Activated CD8-positive, alpha-beta memory T cell treated with anti-CD3 and anti-CD28 coated beads for 1 hour (primary cell): Measurements from ENCODE around the gene TMEM33.
"Not testable (repeated sequence)": the region's sequence is repeated elsewhere in the genome, so short reads cannot be mapped to it uniquely, and the experiment has no call there.

Source experiments
- DNase-seq, 2 donors: peaks; one replicate each; pipeline ENCODE4 v3.0.0-alpha.2; 2020; ENCODE audit warnings: low read depth in 1 of 2; ENCODE audit errors: extremely low read depth in 1 of 2

Gene TMEM33

GRCh38 chr4:41934901-41935651, at the start of gene TMEM33:
TMEM33 (plus strand) TSS chr4:41935429; CDS start chr4:41935485, 56 bp downstream.
- DNase-seq = peak; percentile 40 to 52

GRCh38 chr4:41885456-41885855, 49.8 kb upstream of the TMEM33 start:
- no peak for DNase-seq

- no peak for DNase-seq
These were observed 48.0 kb upstream of the TMEM33 start for GRCh38 chr4:41887277-41887676.

DNA sequence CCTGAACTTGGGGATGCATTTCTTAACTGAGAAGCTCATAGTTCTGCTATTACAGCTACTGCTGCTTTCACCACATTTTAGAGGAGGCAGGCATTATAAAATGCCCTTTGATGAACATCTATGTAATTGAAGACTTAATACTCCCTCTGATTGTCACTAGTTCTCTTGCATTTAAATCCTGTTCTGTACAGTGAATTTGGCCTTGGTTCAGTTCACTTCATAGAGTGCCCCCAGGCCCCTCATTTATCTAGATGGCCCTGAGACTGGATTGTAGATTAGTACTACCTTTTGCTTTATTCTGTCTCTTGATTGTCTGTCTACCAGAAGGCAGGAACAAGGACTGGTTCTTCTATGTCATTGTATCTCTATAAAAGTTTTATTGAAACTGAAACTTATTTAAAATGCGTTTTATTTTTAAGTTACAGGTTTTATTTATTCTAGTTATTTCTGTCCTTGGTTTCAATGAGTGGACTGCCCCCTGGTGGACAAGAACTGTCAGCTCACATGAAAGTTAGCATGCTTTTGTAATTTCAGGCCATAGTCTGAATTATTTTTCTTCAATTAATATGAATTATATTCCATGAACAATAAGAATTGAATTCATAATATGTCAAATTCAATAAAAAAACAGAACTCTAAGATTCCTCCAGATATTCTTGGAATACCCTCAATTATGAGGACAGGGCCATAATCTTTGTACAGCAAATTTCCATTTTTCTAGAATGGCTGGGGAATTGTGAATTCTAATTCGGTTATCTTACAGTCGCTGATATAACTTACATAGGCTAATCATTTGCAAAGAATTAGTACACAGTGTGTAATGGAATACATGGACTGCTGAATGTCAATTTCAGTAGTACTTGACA, 47.2 kb upstream of the TMEM33 start:
- DNase-seq = no peak

DNA sequence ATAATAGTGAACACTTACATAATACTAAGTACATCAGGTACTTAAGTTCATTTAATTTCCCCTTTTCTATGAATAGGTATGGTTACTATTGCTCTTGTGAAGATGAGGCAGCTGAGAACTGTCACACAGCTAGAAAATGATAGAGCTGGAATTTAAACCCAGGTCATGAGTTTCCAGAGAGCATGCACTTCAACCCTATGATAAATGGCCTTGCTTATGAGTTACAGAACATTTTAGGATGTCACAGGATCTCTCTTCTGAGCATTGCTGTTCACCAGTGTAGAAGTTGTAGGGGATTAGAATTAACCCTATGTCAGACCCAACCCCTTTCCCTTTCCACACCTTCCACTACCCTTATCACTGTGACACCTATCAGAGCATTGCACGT, 46.5 kb upstream of the TMEM33 start:
- DNase-seq = no peak

DNA sequence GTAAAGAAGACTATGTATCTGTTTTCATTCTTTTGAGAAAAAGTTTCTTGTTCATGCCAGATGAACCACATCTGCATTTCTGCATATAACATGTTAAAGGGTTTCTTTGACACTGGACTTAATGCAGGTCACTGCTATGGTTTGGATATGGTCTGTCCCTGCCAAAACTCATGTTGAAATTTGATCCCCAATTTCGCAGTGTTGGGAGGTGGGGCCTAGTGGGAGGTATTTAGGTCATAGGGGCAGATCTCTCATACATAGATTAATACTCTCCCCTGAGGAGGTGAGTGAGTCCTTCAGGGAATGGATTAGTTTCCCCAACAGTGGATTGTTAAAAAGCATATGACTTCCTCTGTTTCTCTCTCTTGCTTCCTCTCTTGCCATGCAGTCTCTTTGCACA, 45.9 kb upstream of the TMEM33 start:
- DNase-seq = no peak

DNA sequence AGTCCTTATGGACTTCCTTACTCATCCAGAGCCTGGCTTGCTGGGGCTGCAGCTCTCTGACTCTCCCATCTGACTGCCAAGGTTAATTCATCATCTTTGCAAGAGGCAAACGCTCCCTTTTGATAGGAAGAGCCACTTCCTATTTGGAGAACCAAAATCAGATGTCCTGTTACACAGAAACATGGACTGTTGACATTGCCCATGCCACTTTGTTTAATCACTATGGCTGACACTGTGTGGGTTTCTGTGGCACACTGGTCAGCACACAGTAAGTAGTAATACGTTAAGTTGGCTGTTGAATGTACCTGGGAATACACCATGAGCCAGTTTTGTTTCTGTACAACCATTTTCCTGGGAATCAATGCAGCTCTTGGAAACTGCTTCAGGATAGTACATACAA, 45.1 kb upstream of the TMEM33 start:
- no peak for DNase-seq

DNA sequence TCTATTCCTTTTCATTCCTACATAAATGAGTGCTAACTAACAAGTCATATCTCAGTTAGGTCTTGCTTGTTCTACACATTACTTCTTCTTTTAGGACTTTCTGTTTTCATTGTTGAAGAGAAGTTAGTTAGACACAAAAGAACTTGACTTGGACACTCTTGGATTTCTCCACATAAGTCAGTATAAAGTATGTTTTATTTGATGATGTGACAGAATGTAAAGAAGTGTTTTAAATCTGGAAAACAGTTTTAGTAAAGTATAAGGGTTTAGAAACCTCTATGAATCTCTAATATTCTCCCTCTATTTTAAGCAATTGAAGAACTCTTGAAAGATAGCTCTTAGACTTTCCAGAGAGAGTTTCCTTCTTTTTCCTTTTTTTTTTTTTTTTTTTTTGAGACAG, 38.6 kb upstream of the TMEM33 start:
- no peak for DNase-seq

GRCh38 chr4:41897698-41898097, 37.5 kb upstream of the TMEM33 start:
- DNase-seq = no peak

DNA sequence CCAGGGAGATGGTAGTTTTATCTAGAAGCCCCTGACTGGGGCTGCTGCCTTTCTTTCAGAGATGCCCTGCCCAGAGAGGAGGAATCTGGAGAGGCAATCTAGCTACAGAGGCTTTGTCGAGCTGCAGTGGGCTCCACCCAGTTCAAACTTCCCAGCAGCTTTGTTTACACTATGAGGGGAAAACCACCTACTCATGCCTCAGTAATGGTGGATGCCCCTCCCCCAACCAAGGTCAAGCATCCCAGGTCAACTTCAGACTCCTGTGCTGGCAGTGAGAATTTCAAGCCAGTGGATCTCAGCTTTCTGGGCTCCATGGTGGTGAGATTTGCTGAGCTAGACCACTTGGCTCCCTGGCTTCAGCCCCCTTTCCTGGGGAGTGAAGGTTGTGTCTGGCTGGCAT, 26.1 kb upstream of the TMEM33 start:
- not testable (repeated sequence) for DNase-seq

DNA sequence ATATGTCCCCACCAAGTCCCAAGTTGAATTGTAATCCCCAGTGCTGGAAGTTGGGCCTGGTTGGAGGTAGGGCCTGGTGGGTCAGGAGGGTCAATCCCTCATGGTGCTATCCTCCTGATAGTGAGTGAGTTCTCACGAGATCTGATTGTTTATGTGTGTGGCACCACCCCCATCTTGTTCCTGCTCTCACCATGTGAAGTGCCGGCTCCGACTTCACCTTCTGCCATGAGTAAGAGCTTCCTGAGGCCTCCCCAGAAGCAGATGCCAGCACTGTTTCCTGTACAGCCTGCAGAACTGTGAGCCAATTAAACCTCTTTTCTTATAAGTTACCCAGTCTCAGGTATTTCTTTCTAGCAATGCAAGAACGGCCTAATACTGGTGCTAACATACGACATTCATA, 22.7 kb upstream of the TMEM33 start:
- DNase-seq = no peak

DNA sequence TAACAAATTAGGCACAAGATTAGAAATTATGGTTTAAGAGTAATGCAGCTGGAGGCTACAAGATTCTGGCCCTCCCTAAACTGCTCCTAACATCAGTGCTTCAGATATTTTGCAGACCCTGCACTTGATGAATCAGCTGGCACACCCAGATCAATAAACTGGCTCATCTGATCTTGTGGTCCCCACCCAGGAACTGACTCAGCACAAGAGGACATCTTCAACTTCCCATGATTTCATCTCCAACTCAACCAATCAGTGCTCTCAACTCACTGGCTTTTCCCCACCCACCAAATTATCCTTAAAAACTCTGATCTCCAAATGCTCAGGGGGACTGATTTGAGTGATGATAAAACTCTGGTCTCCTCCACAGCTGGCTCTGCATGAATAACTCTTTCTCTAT, 21.7 kb upstream of the TMEM33 start:
- no peak for DNase-seq

DNA sequence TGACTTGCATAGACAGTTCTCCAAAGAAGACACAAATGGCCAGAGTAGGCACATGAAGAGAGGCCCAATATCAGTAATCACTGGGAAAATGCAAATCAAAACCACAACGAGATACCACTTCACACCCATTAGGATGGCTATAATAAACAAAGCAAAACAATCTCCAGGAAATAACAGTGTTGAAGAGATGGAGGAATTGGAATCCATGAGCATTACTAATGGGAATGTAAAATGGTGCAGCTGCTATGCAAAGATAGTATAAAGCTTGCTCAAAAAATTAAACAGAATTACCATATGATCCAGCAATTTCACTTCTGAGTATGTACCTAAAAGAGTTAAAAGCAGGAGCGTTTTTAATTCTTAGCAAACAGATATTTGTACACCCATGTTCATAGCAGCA, 17.0 kb upstream of the TMEM33 start:
- DNase-seq = no peak

DNA sequence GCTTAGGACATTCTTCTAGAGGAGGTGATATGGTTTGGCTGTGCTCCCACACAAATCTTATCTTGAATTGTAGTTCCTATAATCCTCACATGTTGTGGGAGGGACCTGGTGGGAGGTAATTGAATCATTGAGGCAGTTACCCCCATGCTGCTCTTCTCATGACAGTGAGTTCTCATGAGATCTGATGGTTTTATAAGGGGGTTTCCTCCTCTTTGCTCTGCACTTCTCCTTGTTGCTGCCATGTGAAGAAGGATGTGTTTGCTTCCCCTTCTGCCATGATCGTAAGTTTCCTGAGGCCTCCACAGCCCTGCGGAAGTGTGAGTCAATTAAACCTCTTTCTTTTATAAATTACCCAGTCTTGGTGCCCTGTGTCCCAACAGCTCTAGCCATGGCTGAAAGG, 14.8 kb upstream of the TMEM33 start:
- DNase-seq = not testable (repeated sequence)

DNA sequence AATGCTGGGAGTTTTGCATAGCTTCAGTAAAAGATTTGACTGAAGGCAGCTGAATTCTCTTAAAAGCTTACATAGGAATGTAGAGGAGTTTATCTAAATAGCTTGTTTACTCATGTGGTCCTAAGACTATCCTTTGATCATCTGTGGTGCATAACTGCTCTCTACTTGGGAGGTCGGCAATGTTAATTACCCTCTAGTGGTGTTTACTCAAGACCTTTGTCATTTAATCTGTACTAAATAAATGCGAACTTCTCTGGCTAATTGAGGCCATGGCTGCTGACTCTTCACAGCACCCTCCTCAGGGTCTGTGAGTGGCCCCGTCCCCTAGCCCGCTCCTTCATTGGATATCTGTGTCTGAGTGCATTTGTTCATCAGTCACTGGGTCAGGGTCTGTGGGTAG, 13.8 kb upstream of the TMEM33 start:
- no peak for DNase-seq

GRCh38 chr4:41927796-41928499, 7.3 kb upstream of the TMEM33 start:
- DNase-seq = no peak

GRCh38 chr4:41930139-41930831, 4.9 kb upstream of the TMEM33 start:
- DNase-seq = no peak

- DNase-seq = no peak
These were observed 2.2 kb upstream of the TMEM33 start for GRCh38 chr4:41932988-41933387.

- DNase-seq = no peak
These were observed 1.2 kb upstream of the TMEM33 start for GRCh38 chr4:41933997-41934503.

DNA sequence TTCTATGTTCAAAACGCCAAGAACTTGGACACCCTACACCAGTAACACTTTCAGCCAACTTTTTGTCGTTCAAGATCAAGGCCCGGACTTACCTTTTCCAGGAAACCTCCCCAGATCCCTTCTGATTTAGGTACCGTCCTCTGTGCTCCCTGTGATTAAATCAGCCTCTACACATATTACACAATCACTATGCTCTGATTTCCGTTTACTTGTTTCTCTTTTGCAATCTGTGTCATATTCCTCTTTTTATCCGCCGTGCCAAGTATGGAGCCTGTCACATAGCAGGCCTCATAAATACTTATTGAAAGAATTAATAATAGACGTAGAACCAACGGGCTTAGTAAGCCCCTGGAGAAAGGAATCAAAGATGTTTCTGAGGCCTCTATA, 722 bp upstream of the TMEM33 start:
- no peak for DNase-seq

- DNase-seq = no peak
These were observed 408 bp downstream of the TMEM33 start for GRCh38 chr4:41935652-41936021.
